Measurements from ENCODE around the gene ELF1. TPM values are rescaled to one million over a fixed set of nuclear protein-coding genes. Genes with fewer than 3 reads are reported as not detected.

ELF1 gene
- total and polyA plus RNA-seq, 2 donors (not counting 3 experiments of a cell fraction or from before 2014, with no cell fraction given) = 31.8 to 61.2 TPM

DNA sequence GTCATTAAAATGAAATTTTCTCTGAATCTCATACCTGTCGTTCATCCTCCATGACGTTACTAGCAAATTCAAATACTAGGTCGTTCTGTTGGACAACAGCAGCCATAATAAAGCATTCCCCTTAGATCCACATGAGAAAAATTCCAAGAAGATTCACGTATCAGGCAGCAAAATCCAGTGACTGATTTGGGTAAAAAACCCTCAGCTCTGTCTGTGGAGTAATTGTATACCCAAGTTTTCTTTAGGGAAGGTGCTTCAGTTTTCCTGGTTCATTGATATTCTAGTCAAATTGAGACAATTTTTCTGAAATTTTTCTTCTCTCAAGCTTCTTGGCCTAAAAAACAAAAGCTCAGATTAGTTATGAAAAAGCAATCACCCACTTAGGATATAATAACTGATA lies 37.2 kb downstream of the ELF1 start:
- Histone ChIP-seq H3K9me1 (replicated peaks; ENCODE audit: control insufficient read depth, extremely low read depth, insufficient read depth, low read length) (no peaks in the 10 kb centered on the region), H3K9me3 (replicated peaks; ENCODE audit: control insufficient read depth, insufficient read depth, low read length) (no peaks in the 10 kb centered on the region), H3K27me3 (ENCODE audit: control insufficient read depth in 2 of 2, insufficient read depth in 2 of 2, low read length in 2 of 2) (no peaks in the 10 kb centered on the region), H3K79me2 (ENCODE audit: control insufficient read depth, insufficient read depth, low read length) (peaks cover 83% of the 10 kb centered on the region), H3K9ac (replicated peaks; ENCODE audit: extremely low read depth, insufficient read depth, low read length) (peak overlapping the region; percentile 100), H4K20me1 (replicated peaks; ENCODE audit: control insufficient read depth, extremely low read depth, insufficient read depth, low read length) (no peaks in the 10 kb centered on the region), H3K4me3 (replicated peaks in 1 of 3; ENCODE audit: insufficient read depth in 1 of 3, low read depth in 1 of 3, low read length in 3 of 3) (peak overlapping the region; percentile 51 to 97 (median 91)), H3K4me2 (ENCODE audit: insufficient read depth, low read length) (peak overlapping the region; percentile 100), H3K36me3 (ENCODE audit: control insufficient read depth in 2 of 2, extremely low read depth in 1 of 2, insufficient read depth in 2 of 2, low read length in 2 of 2) (no peaks in the 10 kb centered on the region), H2AFZ (ENCODE audit: low read depth, low read length) (no peak overlapping the region), H3K4me1 (ENCODE audit: control insufficient read depth, extremely low read depth, insufficient read depth, low read length) (peaks cover 73% of the 10 kb centered on the region), H3K27ac (ENCODE audit: insufficient read depth, low read depth, low read length) (peak overlapping the region; percentile 99)
- intact Hi-C loops (cut with micrococcal nuclease) (loop anchor here (2.0 to 10.0 kb wide), 2 partner anchors 37 to 153 kb away; partner anchors contain the start of genes ELF1 and KBTBD6), dilution Hi-C loops (cut with MboI; ENCODE audit: extremely low pct_ligation_motif_present, low sequenced_read_pairs) (no loop called here)
- FAIRE-seq (no peak), DNase-seq (ENCODE audit: low read depth, low spot score) (peak; percentile 53)
- POLR2A ChIA-PET = interaction anchor here (1.1 kb wide), 1 partner anchor 79 kb away, joined by 3 read pairs; the partner anchor contains the start of gene WBP4
- TF ChIP-seq EZH2 (IDR thresholded peaks at IDR 0.05; ENCODE audit: borderline replicate concordance, low read depth, low read length, severe bottlenecking) (no peak), GATA2 (IDR thresholded peaks at IDR 0.05; ENCODE audit: insufficient read depth, insufficient read length, low read depth, low read length) (no peak), POLR2A (IDR thresholded peaks at IDR 0.05; ENCODE audit: low read depth, low read length) (no peak), POLR2AphosphoS5 (IDR thresholded peaks at IDR 0.05; ENCODE audit: insufficient read depth, low read depth, low read length) (no peak), JUN (IDR thresholded peaks at IDR 0.05; ENCODE audit: borderline replicate concordance, insufficient read depth, insufficient read length, low read depth) (no peak), FOS (IDR thresholded peaks at IDR 0.05; ENCODE audit: borderline replicate concordance, insufficient read depth, low read length) (no peak), MYC (IDR thresholded peaks at IDR 0.05; ENCODE audit: low read depth, low read length) (no peak)
- TF ChIP-seq, protein P1, sequence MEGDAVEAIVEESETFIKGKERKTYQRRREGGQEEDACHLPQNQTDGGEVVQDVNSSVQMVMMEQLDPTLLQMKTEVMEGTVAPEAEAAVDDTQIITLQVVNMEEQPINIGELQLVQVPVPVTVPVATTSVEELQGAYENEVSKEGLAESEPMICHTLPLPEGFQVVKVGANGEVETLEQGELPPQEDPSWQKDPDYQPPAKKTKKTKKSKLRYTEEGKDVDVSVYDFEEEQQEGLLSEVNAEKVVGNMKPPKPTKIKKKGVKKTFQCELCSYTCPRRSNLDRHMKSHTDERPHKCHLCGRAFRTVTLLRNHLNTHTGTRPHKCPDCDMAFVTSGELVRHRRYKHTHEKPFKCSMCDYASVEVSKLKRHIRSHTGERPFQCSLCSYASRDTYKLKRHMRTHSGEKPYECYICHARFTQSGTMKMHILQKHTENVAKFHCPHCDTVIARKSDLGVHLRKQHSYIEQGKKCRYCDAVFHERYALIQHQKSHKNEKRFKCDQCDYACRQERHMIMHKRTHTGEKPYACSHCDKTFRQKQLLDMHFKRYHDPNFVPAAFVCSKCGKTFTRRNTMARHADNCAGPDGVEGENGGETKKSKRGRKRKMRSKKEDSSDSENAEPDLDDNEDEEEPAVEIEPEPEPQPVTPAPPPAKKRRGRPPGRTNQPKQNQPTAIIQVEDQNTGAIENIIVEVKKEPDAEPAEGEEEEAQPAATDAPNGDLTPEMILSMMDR (IDR thresholded peaks at IDR 0.05; ENCODE audit: extremely low read depth in 1 of 2, insufficient read depth in 1 of 2, low read depth in 1 of 2, low read length in 2 of 2) = no peak
- TF ChIP-seq, protein P2, sequence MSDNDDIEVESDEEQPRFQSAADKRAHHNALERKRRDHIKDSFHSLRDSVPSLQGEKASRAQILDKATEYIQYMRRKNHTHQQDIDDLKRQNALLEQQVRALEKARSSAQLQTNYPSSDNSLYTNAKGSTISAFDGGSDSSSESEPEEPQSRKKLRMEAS (IDR thresholded peaks at IDR 0.05; ENCODE audit: insufficient read depth, insufficient read length) = no peak
- CTCF ChIA-PET = interaction anchor here (0.5 to 1.7 kb wide), 9 partner anchors 9 to 241 kb away, joined by 3 to 6 read pairs (median 3); no protein-coding TSS in a partner anchor
- BruUV-seq (replicated peaks) = no TSS peak
